ENCODE data around the gene SPTBN5. TPM values are rescaled to one million over a fixed set of nuclear protein-coding genes. Genes with fewer than 3 reads are reported as not detected.
A peak's percentile ranks its signal among the peaks of the same experiment; 100 is the strongest.

Gene SPTBN5
- total RNA-seq, 1 experiment from 2014 or later: 1.2 TPM

DNA sequence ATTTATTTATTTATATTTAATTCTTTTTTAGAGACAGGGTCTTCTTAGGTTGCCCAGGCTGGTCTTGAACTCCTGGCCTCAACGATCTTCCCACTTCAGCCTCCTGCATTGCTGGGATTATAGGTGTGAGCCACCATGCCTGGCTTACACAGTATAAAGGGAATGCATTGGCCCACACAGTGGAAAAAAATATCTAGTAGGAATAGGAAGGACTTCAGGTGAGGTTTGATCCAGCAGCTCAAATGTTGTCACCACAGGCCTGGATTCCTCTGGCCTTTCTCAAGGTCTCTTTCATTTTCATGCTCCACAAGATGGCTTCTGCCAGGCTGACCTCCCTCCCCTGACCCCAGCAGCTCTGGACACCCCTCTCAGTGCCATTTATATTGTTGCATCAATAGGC is 2.1 kb upstream of the SPTBN5 start:
- DNase-seq (ENCODE audit: low spot score) (no peak), ATAC-seq (no peak)
- no peak for TF ChIP-seq NFE2L1 (CRISPR knock-in tag; IDR thresholded peaks at IDR 0.05)
- TF ChIP-seq HMGA2 (CRISPR knock-in tag; IDR thresholded peaks at IDR 0.05): 0 out of 2 replicates have a peak, but pooled peaks have one; percentile 22
- H3K9me3 Mint-ChIP-seq: 0 out of 2 replicates have a peak, but pooled peaks cover 4% of the 10 kb centered on the region
- H3K27me3 Mint-ChIP-seq (ENCODE audit: low read depth): no peaks in the 10 kb centered on the region
- H3K27ac Mint-ChIP-seq: no peak overlapping the region
- peaks cover 14% of the 10 kb centered on the region for H3K36me3 Mint-ChIP-seq
- POLR2A ChIA-PET: no interaction called here
- H3K4me3 Mint-ChIP-seq: no peak overlapping the region
- H3K4me1 Mint-ChIP-seq: no peaks in the 10 kb centered on the region
- CTCF ChIA-PET: interaction anchor here (1.6 to 2.0 kb wide), 3 partner anchors 9 to 122 kb away, joined by 4 to 11 read pairs (median 10); partner anchors contain the start of gene MAPKBP1

DNA sequence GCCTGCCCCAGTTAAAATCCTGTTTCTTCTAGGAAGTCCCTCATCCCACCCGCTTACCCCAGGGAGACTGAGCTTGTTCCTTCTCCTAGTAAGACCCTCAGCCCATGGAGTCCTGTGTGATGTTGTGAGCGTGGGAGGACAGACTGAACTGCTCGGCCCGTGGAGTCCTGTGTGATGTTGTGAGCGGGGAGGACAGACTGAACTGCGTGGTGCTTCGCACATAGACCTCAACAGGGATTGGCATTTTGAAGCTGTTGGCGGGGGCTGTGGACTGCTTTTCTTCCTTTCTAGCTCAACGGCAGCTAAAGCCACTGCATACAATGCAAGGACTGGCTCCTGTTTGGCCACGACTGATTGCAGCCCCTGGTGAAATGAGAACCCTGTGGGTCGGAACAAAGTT is 1.6 kb upstream of the SPTBN5 start:
- H3K27ac Mint-ChIP-seq: peak overlapping the region; percentile 22; the same call in 1 of the 2 replicates
- H3K36me3 Mint-ChIP-seq: peaks cover 10% of the 10 kb centered on the region
- H3K27me3 Mint-ChIP-seq (ENCODE audit: low read depth): no peaks in the 10 kb centered on the region
- POLR2A ChIA-PET: no interaction called here
- no peak overlapping the region for H3K4me3 Mint-ChIP-seq
- DNase-seq (ENCODE audit: low spot score) (no peak), ATAC-seq (no peak)
- no peaks in the 10 kb centered on the region for H3K4me1 Mint-ChIP-seq
- TF ChIP-seq, protein P1, sequence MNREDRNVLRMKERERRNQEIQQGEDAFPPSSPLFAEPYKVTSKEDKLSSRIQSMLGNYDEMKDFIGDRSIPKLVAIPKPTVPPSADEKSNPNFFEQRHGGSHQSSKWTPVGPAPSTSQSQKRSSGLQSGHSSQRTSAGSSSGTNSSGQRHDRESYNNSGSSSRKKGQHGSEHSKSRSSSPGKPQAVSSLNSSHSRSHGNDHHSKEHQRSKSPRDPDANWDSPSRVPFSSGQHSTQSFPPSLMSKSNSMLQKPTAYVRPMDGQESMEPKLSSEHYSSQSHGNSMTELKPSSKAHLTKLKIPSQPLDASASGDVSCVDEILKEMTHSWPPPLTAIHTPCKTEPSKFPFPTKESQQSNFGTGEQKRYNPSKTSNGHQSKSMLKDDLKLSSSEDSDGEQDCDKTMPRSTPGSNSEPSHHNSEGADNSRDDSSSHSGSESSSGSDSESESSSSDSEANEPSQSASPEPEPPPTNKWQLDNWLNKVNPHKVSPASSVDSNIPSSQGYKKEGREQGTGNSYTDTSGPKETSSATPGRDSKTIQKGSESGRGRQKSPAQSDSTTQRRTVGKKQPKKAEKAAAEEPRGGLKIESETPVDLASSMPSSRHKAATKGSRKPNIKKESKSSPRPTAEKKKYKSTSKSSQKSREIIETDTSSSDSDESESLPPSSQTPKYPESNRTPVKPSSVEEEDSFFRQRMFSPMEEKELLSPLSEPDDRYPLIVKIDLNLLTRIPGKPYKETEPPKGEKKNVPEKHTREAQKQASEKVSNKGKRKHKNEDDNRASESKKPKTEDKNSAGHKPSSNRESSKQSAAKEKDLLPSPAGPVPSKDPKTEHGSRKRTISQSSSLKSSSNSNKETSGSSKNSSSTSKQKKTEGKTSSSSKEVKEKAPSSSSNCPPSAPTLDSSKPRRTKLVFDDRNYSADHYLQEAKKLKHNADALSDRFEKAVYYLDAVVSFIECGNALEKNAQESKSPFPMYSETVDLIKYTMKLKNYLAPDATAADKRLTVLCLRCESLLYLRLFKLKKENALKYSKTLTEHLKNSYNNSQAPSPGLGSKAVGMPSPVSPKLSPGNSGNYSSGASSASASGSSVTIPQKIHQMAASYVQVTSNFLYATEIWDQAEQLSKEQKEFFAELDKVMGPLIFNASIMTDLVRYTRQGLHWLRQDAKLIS (CRISPR knock-in tag; IDR thresholded peaks at IDR 0.05; ENCODE audit: borderline replicate concordance): no peak
- no peak for TF ChIP-seq TEAD1 (CRISPR knock-in tag; IDR thresholded peaks at IDR 0.05)
- TF ChIP-seq USF2 (CRISPR knock-in tag; IDR thresholded peaks at IDR 0.05): no peak
- TF ChIP-seq SMAD3 (CRISPR knock-in tag; IDR thresholded peaks at IDR 0.05; ENCODE audit: borderline replicate concordance): no peak
- TF ChIP-seq, protein P2, sequence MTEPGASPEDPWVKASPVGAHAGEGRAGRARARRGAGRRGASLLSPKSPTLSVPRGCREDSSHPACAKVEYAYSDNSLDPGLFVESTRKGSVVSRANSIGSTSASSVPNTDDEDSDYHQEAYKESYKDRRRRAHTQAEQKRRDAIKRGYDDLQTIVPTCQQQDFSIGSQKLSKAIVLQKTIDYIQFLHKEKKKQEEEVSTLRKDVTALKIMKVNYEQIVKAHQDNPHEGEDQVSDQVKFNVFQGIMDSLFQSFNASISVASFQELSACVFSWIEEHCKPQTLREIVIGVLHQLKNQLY (CRISPR knock-in tag; IDR thresholded peaks at IDR 0.05): no peak
- no peak for TF ChIP-seq MAX (CRISPR knock-in tag; IDR thresholded peaks at IDR 0.05)
- TF ChIP-seq KAT7 (CRISPR knock-in tag; IDR thresholded peaks at IDR 0.05; ENCODE audit: borderline replicate concordance): no peak
- no peak for TF ChIP-seq ZNF219 (CRISPR knock-in tag; IDR thresholded peaks at IDR 0.05; ENCODE audit: borderline replicate concordance)
- TF ChIP-seq MXD4 (CRISPR knock-in tag; IDR thresholded peaks at IDR 0.05; ENCODE audit: borderline replicate concordance): no peak
- no peak for TF ChIP-seq NFATC4 (CRISPR knock-in tag; IDR thresholded peaks at IDR 0.05)
- no peak for TF ChIP-seq ZNF121 (CRISPR knock-in tag; IDR thresholded peaks at IDR 0.05)
- no peak for TF ChIP-seq ARID4B (CRISPR knock-in tag; IDR thresholded peaks at IDR 0.05; ENCODE audit: borderline replicate concordance)
- TF ChIP-seq, protein P3, sequence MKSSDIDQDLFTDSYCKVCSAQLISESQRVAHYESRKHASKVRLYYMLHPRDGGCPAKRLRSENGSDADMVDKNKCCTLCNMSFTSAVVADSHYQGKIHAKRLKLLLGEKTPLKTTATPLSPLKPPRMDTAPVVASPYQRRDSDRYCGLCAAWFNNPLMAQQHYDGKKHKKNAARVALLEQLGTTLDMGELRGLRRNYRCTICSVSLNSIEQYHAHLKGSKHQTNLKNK (CRISPR knock-in tag; IDR thresholded peaks at IDR 0.05): no peak
- TF ChIP-seq NR3C1 (CRISPR knock-in tag; conservative IDR thresholded peaks at IDR 0.05; ENCODE audit: low read depth): no peak
- no peak for TF ChIP-seq AR (CRISPR knock-in tag; IDR thresholded peaks at IDR 0.05)
- no peak for TF ChIP-seq ELF4 (CRISPR knock-in tag; IDR thresholded peaks at IDR 0.05; ENCODE audit: low read depth)
- CTCF ChIA-PET: interaction anchor here (1.6 to 2.0 kb wide), 3 partner anchors 9 to 121 kb away, joined by 4 to 11 read pairs (median 10); partner anchors contain the start of gene MAPKBP1
- 0 out of 2 replicates have a peak, but pooled peaks cover 4% of the 10 kb centered on the region for H3K9me3 Mint-ChIP-seq
